NCI-H524 (cell line): Measurements from ENCODE around the gene ACTR2.
A peak's percentile ranks its signal among the peaks of the same experiment; 100 is the strongest.
"Not testable (repeated sequence)": the region's sequence is repeated elsewhere in the genome, so short reads cannot be mapped to it uniquely, and the experiment has no call there.

Experiments used
- DNase-seq, 2 experiments: peaks; one replicate each; lab custom pipeline; 2025; lab: John Stamatoyannopoulos, UW

Gene ACTR2

DNA sequence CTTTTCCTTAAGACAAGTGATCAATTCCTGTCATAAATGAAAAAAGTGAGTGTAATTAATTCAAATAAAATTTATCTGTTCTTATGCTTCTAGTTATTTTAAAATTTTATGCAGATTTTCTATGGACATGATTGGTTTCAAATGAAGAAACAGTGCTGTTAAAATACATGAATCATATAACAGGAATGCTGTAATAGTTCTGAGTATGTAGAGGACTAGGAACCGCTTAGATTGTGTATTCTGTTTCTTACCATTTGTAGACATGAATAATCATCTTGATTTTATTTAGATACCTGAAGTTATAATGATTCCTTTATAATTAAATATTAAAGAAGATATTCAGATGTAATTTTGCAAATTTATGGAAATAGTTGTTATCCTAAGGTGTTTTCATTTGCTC lies 3.5 kb downstream of the ACTR2 start:
- DNase-seq = no peak

DNA sequence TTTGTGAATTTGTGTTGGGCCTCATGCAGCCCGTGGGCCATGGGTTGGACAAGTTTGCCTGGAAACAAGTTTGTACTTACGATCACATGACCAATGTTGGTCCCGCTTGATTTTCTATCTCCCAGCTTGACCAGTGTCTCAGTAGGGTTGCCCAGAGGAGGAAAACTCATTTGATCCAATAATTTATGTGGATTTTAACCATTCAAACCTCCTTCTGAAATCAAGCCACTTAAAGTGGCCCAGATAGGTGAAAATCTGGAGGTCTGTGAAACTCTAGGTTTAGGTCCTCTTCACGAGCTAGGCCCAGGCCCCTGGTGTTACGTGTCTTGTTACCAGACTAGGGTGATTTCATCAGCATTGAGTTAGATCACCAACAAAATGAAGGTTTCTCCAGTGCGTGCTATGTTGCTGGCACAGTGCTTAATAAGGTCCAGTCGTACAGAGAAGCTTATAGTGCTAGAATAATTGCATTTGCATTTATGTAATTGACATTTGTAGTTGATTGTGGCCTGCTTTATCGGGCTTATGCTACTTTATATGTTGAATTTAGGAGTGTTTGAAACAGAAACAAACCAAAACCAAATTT lies 4.4 kb downstream of the ACTR2 start:
- DNase-seq = no peak

DNA sequence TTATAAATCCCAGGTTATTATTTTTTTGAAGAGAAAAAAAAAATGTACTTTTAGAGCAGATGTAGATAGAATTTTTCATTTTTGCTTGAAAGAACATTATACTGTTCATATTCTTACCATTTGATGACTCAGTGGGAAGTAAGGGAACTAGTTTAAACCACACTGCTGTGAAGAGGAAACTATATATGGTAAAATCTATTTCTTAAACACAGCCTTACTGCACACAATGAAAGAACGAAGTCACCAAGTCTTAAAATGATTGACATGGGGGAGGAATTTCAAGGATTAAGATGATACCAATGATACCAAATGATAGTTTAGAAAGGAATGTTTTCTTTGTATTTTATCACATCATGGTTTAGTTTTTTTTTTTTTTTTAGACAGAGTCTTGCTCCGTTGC lies 5.0 kb downstream of the ACTR2 start:
- DNase-seq = no peak

DNA sequence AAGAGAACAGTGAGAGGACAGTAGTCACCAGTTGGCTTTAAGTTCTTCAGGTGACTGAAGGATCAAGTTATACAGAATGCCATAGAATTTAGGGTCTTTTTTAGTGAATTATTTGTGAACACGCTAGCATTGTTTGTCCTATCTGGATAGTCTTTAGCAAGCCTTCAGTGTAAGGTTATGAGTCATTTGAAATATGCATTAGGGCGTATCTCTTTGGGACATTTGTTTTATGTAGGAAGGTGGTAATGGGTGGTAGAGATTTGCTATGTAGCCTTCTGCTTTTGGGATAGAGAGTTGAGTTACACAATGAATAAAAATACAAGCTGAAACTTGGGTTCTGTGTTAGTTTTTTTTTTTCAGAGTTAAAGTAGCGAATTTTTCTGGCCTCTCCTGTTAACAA lies 13.0 kb downstream of the ACTR2 start:
- no peak for DNase-seq

DNA sequence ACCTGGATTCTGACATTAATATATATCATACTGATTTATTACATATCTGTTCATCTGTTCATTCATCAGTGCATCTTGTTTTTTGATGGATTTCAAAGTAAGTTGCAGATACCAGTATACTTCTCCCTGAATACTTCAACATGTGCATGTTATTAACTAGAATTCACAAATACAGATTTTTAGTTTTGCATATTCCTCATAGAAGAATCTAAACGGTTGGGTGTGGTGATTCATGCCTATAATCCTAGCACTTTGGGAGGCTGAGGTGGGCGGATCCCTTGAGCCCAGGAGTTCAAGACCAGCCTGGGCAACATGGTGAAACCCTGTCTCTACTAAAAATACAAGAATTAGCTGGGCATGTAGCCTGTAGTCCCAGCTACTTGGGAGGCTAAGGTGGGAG lies 16.8 kb downstream of the ACTR2 start:
- not testable (repeated sequence) for DNase-seq

DNA sequence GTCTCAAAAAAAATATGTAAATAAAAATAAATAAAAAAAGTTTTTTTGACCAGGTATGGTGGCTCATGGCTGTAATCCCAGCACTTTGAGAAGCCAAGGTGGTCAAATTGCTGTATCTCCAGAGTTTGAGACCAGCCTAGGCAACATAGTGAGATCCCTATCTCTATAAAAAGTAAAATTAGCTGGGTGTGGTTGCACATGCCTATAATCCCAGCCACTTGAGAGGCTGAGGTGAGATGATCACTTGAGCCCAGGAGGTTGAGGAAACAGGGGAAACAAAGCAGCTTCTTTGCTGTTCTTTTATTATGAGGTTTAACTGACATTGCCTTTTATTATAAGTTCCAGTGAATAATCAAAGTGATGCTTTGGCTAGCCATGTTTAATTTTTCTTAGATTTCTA lies 25.0 kb downstream of the ACTR2 start:
- no peak for DNase-seq

DNA sequence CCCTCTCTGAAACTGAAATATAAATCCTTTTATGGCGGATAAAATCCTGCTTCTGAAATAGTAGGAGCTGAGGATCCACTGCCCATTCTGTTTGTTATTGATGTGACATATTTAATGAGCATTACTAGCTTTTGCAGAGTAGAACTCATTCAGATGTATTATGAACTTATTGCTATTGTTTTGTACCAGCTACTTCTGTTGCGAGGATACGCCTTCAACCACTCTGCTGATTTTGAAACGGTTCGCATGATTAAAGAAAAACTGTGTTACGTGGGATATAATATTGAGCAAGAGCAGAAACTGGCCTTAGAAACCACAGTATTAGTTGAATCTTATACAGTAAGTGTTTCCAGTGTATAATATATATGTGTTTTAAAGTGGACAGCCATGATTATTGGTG lies 27.7 kb downstream of the ACTR2 start:
- DNase-seq = no peak

DNA sequence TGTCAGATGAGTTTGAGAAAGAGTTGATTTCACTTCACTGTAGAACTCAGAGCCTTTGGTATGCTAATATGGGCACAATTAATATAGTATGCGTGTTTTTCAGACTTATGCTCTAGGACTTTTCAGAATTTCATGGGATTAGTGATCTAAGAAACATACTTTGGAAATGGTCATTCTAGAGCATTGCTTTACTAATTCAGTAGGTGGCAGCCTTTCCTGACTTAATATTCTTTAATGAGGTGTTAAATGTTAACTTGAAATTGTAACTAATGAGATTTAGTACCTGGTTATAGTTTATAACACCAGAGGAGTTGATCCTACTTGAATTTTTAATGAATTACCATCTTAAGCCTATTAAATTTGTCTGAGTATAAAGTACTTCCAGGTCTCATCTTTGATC lies 28.4 kb downstream of the ACTR2 start:
- peak in 1 of 2 experiments; percentile 63 for DNase-seq

DNA sequence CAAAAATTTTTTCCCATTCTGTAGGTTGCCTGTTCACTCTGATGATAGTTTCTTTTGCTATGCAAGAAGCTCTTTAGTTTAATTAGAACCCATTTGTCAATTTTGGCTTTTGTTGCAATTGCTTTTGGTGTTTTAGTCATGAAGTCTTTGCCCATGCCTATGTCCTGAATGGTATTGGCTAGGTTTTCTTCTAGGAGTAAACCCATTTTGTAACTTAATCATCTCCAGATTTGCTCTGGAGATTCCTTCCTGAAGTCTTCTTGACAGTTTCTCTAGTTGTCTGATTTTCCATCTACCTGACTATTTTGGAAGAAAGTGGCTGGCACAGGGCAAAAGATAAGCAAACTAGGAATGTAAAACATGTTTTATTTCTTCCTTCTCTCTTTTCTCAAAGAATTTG lies 30.2 kb downstream of the ACTR2 start:
- DNase-seq = not testable (repeated sequence)

DNA sequence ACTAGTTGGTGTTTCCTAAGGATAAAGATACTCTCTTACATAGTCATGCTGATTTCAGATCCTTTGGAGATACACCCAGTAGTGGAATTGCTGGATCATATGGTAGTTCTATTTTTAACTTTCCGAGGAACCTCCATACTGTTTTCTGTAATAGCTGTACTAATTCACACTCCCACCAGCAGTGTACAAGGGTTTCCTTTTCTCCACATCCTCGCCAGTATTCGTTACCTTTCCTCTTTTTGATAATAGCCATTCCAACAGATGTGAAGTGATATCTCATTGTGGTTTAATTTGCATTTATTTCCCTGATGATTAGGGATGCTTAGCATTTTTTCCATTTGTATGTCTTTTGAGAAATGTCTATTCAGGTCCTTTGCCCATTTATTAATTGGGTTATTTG lies 34.0 kb downstream of the ACTR2 start:
- no peak for DNase-seq

DNA sequence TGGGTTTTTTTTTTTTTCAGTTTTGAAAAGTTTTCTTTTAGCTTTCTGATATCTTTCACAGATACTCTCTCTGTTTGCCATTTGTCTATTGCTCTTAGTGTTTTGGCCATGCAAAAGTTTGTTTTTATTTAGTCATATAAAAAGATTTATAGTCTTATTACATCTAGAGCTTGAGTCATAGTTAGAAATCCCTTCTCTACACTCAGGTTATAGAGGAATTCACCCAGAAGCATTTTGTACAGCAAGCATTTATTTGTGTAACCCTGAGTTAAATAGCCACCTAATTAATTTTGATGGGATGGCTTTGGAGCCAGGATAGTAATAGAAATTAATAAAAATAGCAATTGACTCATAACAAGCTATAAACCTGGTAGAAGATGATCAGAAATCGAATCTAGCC lies 35.6 kb downstream of the ACTR2 start:
- DNase-seq = no peak

DNA sequence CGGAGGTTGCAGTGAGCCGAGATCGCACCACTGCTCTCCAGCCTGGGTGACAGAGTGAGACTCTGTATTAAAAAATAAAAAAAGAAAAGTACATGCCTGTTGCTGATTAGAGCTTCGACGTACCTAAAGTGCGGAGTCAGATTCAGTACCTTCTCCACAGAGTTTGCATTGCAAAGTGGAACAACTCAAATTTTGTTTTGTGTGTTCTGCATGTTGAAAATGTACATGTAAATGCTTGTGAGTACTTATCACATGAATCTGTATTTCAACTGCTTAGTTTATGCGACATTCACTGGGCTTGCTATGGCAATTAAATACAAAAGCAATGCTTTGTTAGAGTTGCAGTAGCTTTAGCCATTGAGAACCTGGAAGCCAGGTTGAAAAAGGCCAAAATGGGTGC lies 36.4 kb downstream of the ACTR2 start:
- no peak for DNase-seq

DNA sequence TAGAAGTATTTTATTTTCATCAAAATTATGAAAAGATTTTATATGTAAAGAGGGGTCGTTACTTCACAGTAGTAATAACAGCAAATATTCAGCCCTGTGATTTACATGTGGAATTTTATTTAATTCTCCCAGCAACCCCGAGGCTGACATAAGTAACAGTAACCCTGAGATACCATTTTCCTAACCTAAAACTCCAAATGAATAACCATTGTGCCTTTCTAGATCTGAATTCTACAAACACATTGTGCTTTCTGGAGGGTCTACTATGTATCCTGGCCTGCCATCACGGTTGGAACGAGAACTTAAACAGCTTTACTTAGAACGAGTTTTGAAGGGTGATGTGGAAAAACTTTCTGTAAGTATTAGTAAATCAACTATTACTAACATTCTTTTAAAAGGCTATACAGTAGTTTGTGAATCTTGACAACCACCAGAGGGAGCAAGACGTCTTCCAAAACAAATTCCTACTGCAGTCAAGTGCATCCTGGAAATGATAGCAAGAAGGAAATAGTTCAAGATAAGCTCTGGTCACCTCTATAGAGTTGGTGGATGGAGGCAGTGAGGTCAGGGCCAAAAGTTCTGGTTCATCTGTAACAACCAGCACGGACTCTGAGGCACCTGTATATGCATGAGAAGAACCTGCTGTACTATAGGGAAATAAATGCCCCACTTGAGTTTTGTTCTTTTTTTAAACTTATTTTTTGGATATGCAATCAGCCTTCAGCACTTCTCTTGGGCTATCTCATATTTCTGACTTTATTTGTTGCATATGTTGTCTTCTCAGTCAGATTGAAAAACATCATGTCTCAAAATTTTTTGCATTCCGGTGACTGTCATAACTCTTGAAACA lies 37.4 kb downstream of the ACTR2 start:
- peak; percentile 24 to 71 for DNase-seq

DNA sequence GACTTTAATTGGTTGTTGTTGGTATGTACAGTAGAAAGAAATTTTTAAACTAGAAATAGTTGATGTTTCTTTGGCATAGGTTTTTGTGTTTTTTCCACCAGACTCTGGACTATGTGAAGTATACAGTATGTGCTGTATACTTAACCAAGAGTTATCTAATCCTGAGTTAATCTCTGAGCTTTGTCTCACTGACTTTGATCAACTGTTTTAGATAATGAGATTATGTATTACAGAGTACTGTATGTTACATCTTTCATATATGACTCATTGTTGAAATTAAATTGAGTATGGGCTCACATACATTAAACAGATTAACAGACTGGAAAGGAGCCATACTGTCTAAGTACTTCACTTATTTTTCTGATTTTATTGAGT lies 38.0 kb downstream of the ACTR2 start:
- DNase-seq = peak in 1 of 2 experiments; percentile 3

DNA sequence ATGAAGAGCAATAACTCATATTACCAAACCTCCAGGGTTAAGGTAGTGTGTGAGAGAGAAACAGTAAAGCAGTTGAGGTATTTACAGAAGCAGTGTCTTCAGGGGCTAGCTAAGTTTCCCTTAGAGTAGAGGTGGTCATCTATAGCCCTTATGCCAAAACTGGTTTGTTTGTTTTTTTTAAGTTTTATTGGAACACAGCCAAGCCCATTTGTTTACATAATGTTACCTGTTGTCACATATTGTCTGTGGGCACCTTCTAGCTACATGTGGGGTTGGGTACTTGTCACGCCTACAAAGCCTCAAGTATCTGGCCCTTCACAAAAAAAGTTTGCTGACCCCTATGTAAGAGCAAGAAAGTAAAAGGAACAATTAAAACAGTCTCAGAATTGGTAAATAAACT lies 39.4 kb downstream of the ACTR2 start:
- DNase-seq = no peak

DNA sequence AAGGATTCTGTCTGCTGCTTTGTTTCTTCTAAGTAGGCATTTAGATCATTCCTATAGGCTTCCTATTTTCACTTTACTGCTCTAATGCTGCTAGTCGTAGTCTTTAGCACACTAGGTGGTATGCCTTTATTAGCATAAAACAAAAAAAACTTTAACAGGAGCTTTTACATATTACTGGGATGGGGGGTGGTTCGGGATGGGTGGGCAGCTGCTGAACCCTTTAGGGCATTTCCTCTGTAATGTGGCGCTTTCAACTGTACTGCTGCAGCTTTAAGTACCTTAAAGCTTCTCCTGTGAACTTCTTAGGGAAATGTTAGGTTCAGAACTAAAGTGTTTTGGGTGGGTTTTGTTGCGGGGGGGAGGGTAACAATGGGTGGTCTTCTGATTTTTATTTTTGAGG lies 41.3 kb downstream of the ACTR2 start:
- no peak for DNase-seq

DNA sequence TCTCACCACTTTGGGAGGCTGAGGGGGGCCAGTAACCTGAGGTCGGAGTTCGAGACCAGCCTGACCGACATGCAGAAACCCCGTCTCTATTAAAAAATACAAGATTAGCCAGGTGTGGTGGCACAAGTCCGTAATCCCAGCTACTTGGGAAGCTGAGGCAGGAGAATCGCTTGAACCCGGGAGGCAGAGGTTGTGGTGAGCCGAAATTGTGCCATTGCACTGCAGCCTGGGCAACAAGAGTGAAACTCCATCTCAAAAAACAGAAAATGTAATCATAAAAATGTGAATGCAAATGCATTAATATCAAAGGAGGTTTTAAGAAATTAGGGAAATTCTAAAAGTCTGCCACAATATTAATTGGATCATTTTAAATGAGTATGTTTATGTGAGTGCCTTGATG lies 45.7 kb downstream of the ACTR2 start:
- no peak for DNase-seq

DNA sequence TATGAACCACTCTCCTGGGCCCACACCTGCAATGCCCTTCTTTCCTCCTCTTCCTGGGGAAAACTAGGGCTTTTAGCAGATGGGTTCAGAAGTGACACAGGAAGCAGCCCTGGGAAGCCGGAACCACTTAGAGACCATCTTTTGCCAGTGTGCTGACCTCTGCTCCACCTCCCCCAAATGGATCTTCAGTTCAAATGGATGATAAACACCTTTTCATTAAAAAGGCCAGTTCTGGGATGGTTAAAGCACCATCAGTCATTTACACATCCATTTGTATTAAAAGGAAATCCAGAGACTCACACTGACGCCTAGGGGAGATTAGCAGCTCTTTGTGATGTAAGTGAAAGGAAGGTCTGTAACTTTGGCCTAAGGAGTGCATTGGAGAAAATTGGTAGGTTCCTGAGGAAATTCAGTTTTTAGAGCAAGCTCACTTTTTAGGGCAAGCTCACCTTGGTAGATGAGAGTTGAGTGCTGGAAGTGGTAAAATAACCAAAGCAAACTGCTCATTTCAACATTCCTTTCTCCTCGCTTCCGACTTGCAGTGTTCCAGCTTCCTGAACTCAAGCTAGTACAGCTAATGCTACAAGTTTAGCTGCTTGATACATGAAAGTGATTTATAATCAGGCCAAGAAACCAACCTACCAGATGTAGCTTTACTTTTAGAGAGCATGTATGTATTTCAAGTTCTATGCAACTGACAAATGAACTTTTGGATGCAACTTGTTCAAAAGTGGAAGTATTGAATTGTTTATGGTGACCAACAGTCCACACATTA lies 47.7 kb downstream of the ACTR2 start:
- no peak for DNase-seq

DNA sequence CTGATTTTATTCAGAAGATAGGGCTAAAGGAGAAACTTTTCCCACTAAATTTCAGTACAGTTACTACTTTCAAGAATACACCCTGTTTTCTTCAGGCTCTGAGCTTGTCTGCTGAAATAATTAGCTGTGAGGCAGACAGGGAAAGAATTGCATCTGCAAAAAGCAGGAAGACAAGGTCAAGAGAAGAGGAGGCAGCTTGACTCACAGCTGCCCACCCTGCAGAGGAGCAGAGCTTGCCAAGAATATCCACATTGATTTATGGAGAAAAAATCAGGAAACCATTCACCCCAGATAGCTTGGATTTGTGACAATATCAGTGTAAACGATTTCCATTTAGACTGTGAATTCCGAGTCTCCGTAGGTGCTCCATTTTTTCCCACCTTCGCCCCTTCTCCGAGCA lies 49.0 kb downstream of the ACTR2 start:
- DNase-seq = no peak

DNA sequence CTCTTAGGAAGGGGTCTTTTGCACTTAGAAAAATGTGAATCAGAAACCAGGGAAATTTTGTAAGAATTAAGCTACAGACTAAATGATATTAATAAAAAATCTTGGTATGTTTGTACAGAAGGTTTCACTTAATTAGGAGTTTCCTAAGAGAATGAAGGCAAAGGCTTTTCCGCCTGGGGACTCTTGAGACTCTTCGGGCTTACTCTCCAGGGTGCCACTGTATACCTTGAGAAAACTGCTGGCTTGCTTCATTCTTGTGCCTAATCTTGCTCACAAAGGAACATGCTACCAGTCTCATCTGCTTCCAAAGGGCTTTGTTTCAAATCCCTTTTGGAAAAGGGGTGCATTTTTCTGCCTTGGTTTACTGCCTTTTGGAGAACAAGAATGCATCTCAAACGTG lies 49.5 kb downstream of the ACTR2 start:
- no peak for DNase-seq

DNA sequence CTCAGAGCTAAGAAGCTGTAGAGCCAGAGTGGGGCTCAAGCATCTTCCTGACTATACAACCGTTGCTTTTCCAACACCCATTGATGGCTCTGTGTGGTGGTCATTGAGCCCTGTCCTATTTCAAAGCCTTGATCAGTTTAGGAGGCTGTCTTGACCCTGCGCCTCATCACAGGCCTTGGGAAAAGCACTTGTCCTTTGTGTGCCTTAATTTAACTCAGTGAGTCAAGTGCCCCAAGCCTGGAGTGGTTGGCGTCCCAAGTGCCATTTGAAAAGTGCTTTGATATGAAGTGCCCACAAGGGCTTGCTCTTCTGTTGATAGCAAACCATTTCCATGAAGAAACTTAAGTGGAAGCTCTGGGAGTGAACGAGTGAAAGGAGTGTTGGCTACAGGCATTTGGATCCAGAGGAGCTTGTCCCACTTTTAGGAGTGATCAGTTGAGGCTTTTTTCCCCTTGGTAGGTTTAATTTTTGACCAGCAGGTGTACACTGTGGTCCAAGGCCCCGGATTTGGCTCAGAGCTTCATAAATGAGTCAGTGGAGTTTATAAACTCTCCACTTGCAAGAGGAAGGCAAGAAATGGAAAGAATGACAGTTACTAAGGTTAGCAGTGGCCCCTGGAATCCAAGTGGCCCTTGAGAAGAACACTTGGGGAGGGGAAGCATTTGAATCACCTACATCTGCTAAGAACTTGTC lies 50.3 kb downstream of the ACTR2 start:
- DNase-seq = no peak

DNA sequence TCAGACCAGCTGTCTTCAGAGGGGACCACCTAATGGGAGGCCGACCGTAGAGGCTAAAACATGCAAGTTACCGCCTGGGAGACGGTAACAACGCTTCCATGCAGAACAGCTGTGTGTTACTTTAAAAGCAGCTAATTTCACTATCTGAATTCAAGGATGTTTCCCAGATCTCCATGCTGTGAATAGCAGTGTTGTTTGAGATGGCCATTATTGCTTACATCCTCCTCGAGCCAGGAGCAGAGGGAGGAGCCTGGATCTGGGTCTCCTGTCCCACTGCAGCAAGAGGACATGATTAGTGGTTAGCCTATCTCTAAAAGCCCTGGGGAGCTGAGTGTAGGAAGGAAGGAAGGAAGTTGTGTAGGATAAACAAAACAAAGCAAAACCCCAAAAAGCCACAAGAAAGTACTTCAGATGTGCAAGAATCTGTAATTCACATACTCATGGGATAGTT lies 50.9 kb downstream of the ACTR2 start:
- no peak for DNase-seq
